Tibial nerve (tissue), 3 donors: ENCODE results near the gene SUGP1.

ENCODE experiments used
- CTCF ChIP-seq, 5 experiments: fragments of 200-600 bp in 3 of 5; fragments of 450-650 bp in 2 of 5; sonication (generic) in 3 of 5; IDR thresholded peaks; one replicate each; pipeline ENCODE4 v1.5.1; 2016 to 2019; ENCODE audit warnings: antibody characterized with exemption in 5 of 5, mild to moderate bottlenecking in 3 of 5, moderate library complexity in 2 of 5
- POLR2A ChIP-seq, 2 donors: fragments of 450-650 bp; IDR thresholded peaks; one replicate each; pipeline ENCODE4 v1.6.1; 2017; ENCODE audit warnings: antibody characterized with exemption in 2 of 2, mild to moderate bottlenecking in 2 of 2, moderate library complexity in 2 of 2

GRCh38 chr19:19232261-19232721 lies 88.0 kb downstream of the SUGP1 start:
- TF ChIP-seq POLR2A (IDR thresholded peaks at IDR 0.05) (no peak), CTCF (IDR thresholded peaks at IDR 0.05) (no peak)
